ENCODE data around the gene PUS7L.
"Not testable (repeated sequence)": the region's sequence is repeated elsewhere in the genome, so short reads cannot be mapped to it uniquely, and the experiment has no call there.

PUS7L gene

GRCh38 chr12:43750814-43751213 is 7.8 kb downstream of the PUS7L start:
- no peak for DNase-seq (ENCODE audit: low read depth)

GRCh38 chr12:43749016-43749415 is 9.6 kb downstream of the PUS7L start:
- DNase-seq (ENCODE audit: low read depth) = no peak

- no peak for DNase-seq (ENCODE audit: low read depth)
Measured at GRCh38 chr12:43744826-43745225, 13.8 kb downstream of the PUS7L start.

GRCh38 chr12:43742106-43742505 is 16.5 kb downstream of the PUS7L start:
- DNase-seq (ENCODE audit: low read depth) = no peak

GRCh38 chr12:43740511-43741100 is 18.0 kb downstream of the PUS7L start:
- DNase-seq (ENCODE audit: low read depth) = no peak

GRCh38 chr12:43737646-43738045 is 20.9 kb downstream of the PUS7L start:
- DNase-seq (ENCODE audit: low read depth) = no peak

GRCh38 chr12:43736927-43737440 is 21.6 kb downstream of the PUS7L start:
- DNase-seq (ENCODE audit: low read depth) = no peak

- DNase-seq (ENCODE audit: low read depth) = no peak
Measured at GRCh38 chr12:43733687-43734086, 24.9 kb downstream of the PUS7L start.

GRCh38 chr12:43730283-43730682 is 28.3 kb downstream of the PUS7L start:
- no peak for DNase-seq (ENCODE audit: low read depth)

- no peak for DNase-seq (ENCODE audit: low read depth)
Measured at GRCh38 chr12:43728698-43729097, 29.9 kb downstream of the PUS7L start.

- DNase-seq (ENCODE audit: low read depth) = no peak
Measured at GRCh38 chr12:43728117-43728516, 30.5 kb downstream of the PUS7L start.

- DNase-seq (ENCODE audit: low read depth) = no peak
Measured at GRCh38 chr12:43723134-43723533, 35.5 kb downstream of the PUS7L start.

- no peak for DNase-seq (ENCODE audit: low read depth)
Measured at GRCh38 chr12:43722621-43723020, 36.0 kb downstream of the PUS7L start.

GRCh38 chr12:43711348-43711747 is 47.2 kb downstream of the PUS7L start:
- DNase-seq (ENCODE audit: low read depth) = no peak

GRCh38 chr12:43703772-43704171 is 54.8 kb downstream of the PUS7L start:
- DNase-seq (ENCODE audit: low read depth) = not testable (repeated sequence)

GRCh38 chr12:43701194-43701593 is 57.4 kb downstream of the PUS7L start:
- not testable (repeated sequence) for DNase-seq (ENCODE audit: low read depth)

- DNase-seq (ENCODE audit: low read depth) = no peak
Measured at GRCh38 chr12:43696154-43696553, 62.4 kb downstream of the PUS7L start.

- DNase-seq (ENCODE audit: low read depth) = no peak
Measured at GRCh38 chr12:43694879-43695278, 63.7 kb downstream of the PUS7L start.

GRCh38 chr12:43692064-43692463 is 66.5 kb downstream of the PUS7L start:
- DNase-seq (ENCODE audit: low read depth) = no peak

GRCh38 chr12:43685491-43685890 is 73.1 kb downstream of the PUS7L start:
- DNase-seq (ENCODE audit: low read depth) = not testable (repeated sequence)

- DNase-seq (ENCODE audit: low read depth) = no peak
Measured at GRCh38 chr12:43676183-43676813, 82.3 kb downstream of the PUS7L start.

- DNase-seq (ENCODE audit: low read depth) = no peak
Measured at GRCh38 chr12:43675048-43675904, 83.3 kb downstream of the PUS7L start.

GRCh38 chr12:43669373-43669772 is 89.2 kb downstream of the PUS7L start:
- no peak for DNase-seq (ENCODE audit: low read depth)

Measured in T-helper 22 cell (primary cell).